GM12878 (cell line): Measurements from ENCODE around the gene BTBD1. TPM values are rescaled to one million over a fixed set of nuclear protein-coding genes. Genes with fewer than 3 reads are reported as not detected.

ENCODE experiments used
- ATAC-seq: fragments of 200-7000 bp; cut with Tn5 transposase; 3 replicates; pipeline ENCODE4 v1.9.1; 2020; ENCODE audit warnings: mild to moderate bottlenecking, moderate library complexity
- BruUV-seq: library from RNA; stranded (reverse); fragments of 400-500 nt; replicated peaks from 2 replicates; lab custom pipeline; 2021; lab: Mats Ljungman, UMichigan
- CTCF ChIA-PET: fragments of 300-600 bp; sonication (Branson Sonifier 250); formaldehyde crosslinking; extraction: SDS; loops from one replicate; lab custom pipeline; 2021; ENCODE audit warnings: inconsistent platforms; lab: Yijun Ruan, JAX
- POLR2A ChIA-PET: fragments of 350-600 bp; formaldehyde crosslinking; extraction: SDS; loops from one replicate; lab custom pipeline; 2021; ENCODE audit warnings: inconsistent platforms; lab: Charles Lee
- RAD21 ChIA-PET: fragments of 300-600 bp; sonication (Branson Sonifier 250); formaldehyde crosslinking; loops from one replicate; lab custom pipeline; 2023; ENCODE audit warnings: antibody characterized with exemption; ENCODE audit not compliant: unreplicated experiment; lab: Charles Lee
- SMC1A ChIA-PET: fragments of 300-600 bp; sonication (Branson Sonifier 250); formaldehyde crosslinking; loops from one replicate; lab custom pipeline; 2023; ENCODE audit not compliant: unreplicated experiment, uncharacterized antibody; lab: Charles Lee
- DNase-seq: peaks from one replicate; pipeline ENCODE4 v3.0.0-alpha.2; 2011; ENCODE audit warnings: low read depth, low spot score
- FAIRE-seq: peaks from 3 replicates; lab custom pipeline; 2011; peaks lifted over from hg19 to GRCh38; lab: Jason Lieb, UNC
- H2AFZ ChIP-seq: 2 replicates; pipeline ENCODE4 v1.6.0; 2011; ENCODE audit warnings: low read depth, low read length, control low read depth; ENCODE audit not compliant: control insufficient read depth
- H3K27ac ChIP-seq: 2 replicates; pipeline ENCODE4 v1.5.1; 2011; ENCODE audit warnings: control low read depth; ENCODE audit not compliant: control insufficient read depth, insufficient read depth
- H3K27me3 ChIP-seq, 2 experiments: replicated peaks in 1 of 2; 2 replicates each; pipeline versions ENCODE4 v1.6.0 to v1.6.1; 2011; ENCODE audit warnings: low read length in 1 of 2; ENCODE audit not compliant: control insufficient read depth in 2 of 2, insufficient read depth in 2 of 2
- H3K36me3 ChIP-seq, 2 experiments: 2 replicates each; pipeline ENCODE4 v1.5.1; 2011; ENCODE audit warnings: low read length in 1 of 2; ENCODE audit not compliant: control insufficient read depth in 2 of 2, insufficient read depth in 2 of 2
- H3K4me1 ChIP-seq: 2 replicates; pipeline ENCODE4 v1.6.1; 2011; ENCODE audit warnings: mild to moderate bottlenecking, low read length, moderate library complexity, mixed read lengths; ENCODE audit not compliant: control insufficient read depth, insufficient read depth
- H3K4me2 ChIP-seq: 2 replicates; pipeline ENCODE4 v1.6.0; 2011; ENCODE audit warnings: control low read depth; ENCODE audit not compliant: control insufficient read depth, insufficient read depth
- H3K4me3 ChIP-seq: fragments of 200-600 bp; sonication (generic); 2 replicates; pipeline ENCODE4 v1.5.1; 2016
- H3K79me2 ChIP-seq: 2 replicates; pipeline ENCODE4 v1.6.0; 2011; ENCODE audit warnings: low read length; ENCODE audit not compliant: control insufficient read depth, insufficient read depth
- H3K9ac ChIP-seq: 2 replicates; pipeline ENCODE4 v1.8.0; 2011; ENCODE audit warnings: low read length, control low read depth, mixed read lengths; ENCODE audit not compliant: control insufficient read depth, insufficient read depth
- H3K9me3 ChIP-seq: replicated peaks from 3 replicates; pipeline ENCODE4 v1.5.1; 2011; ENCODE audit warnings: mild to moderate bottlenecking, low read length; ENCODE audit not compliant: control insufficient read depth, insufficient read depth
- H4K20me1 ChIP-seq: 2 replicates; pipeline ENCODE4 v1.6.0; 2011; ENCODE audit not compliant: control insufficient read depth, insufficient read depth
- ATF7 ChIP-seq: fragments of 450-650 bp; IDR thresholded peaks from 2 replicates; pipeline ENCODE4 v1.6.1; 2016; ENCODE audit warnings: low read depth, mild to moderate bottlenecking
- BACH1 ChIP-seq: fragments of 450-650 bp; IDR thresholded peaks from 2 replicates; pipeline ENCODE4 v1.6.1; 2017; ENCODE audit warnings: mild to moderate bottlenecking, borderline replicate concordance
- CBFB ChIP-seq: IDR thresholded peaks from 2 replicates; pipeline ENCODE4 v1.6.1; 2016; ENCODE audit warnings: antibody characterized with exemption, low read depth
- CHD1 ChIP-seq: IDR thresholded peaks from 2 replicates; pipeline ENCODE4 v1.6.1; 2012; ENCODE audit warnings: low read depth, low read length, improper control_type of control experiment
- E2F4 ChIP-seq: IDR thresholded peaks from 2 replicates; pipeline ENCODE4 v1.6.1; 2012; ENCODE audit warnings: low read depth, low read length, improper control_type of control experiment
- EZH2 ChIP-seq: IDR thresholded peaks from 2 replicates; pipeline ENCODE4 v1.6.1; 2012; ENCODE audit warnings: low read depth, mild to moderate bottlenecking, control low read depth, inconsistent platforms, low read length, borderline replicate concordance; ENCODE audit not compliant: control insufficient read depth
- FOXM1 ChIP-seq: IDR thresholded peaks from 2 replicates; pipeline ENCODE4 v1.6.1; 2012; ENCODE audit warnings: low read depth, mild to moderate bottlenecking, inconsistent platforms, low read length, moderate library complexity
- GABPA ChIP-seq: IDR thresholded peaks from 2 replicates; pipeline ENCODE4 v1.6.1; 2014; ENCODE audit warnings: antibody characterized with exemption, low read depth, mild to moderate bottlenecking, inconsistent platforms
- NFXL1 ChIP-seq: fragments of 450-650 bp; IDR thresholded peaks from 2 replicates; pipeline ENCODE4 v1.6.1; 2017; ENCODE audit warnings: antibody characterized with exemption, mild to moderate bottlenecking, borderline replicate concordance
- POLR2A ChIP-seq: IDR thresholded peaks from 2 replicates; pipeline ENCODE4 v1.6.1; 2011; ENCODE audit warnings: low read depth, mild to moderate bottlenecking, low read length
- REST ChIP-seq: IDR thresholded peaks from 2 replicates; pipeline ENCODE4 v1.6.1; 2012; ENCODE audit warnings: mild to moderate bottlenecking, low read depth, low read length
- SMAD5 ChIP-seq: IDR thresholded peaks from 2 replicates; pipeline ENCODE4 v1.6.1; 2016; ENCODE audit warnings: antibody characterized with exemption, low read depth
- SUZ12 ChIP-seq: fragments of 200-600 bp; sonication (generic); IDR thresholded peaks from one replicate; pipeline ENCODE4 v1.6.1; 2018; ENCODE audit warnings: antibody characterized with exemption, mild to moderate bottlenecking; ENCODE audit not compliant: unreplicated experiment
- YY1 ChIP-seq: IDR thresholded peaks from 2 replicates; pipeline ENCODE4 v1.6.1; 2011; ENCODE audit warnings: low read depth, mild to moderate bottlenecking, low read length
- ZNF384 ChIP-seq: IDR thresholded peaks from 2 replicates; pipeline ENCODE4 v1.6.1; 2012; ENCODE audit warnings: low read depth, mild to moderate bottlenecking, low read length, improper control_type of control experiment, borderline replicate concordance
- WGBS: methylation state at CpG from one replicate; pipeline ENCODE4 v1.1.6; 2016; ENCODE audit warnings: low lambda C conversion rate; ENCODE audit not compliant: insufficient replicate concordance, insufficient coverage; ENCODE audit errors: missing lambda C conversion rate; 5-methylcytosine and 5-hydroxymethylcytosine counted together
- in situ Hi-C: fragments of 300-500 bp; cut with MboI; formaldehyde crosslinking; loops from 9 replicates; pipeline ENCODE4 v1.14.3; 2018; ENCODE audit warnings: mixed read lengths
- intact Hi-C: fragments of 100-400 bp; cut with micrococcal nuclease; formaldehyde crosslinking; loops from one replicate; pipeline ENCODE4 v1.14.2; 2022; ENCODE audit not compliant: unreplicated experiment
- polyA plus RNA-seq, 11 experiments: library from polyadenylated mRNA; depleted of rRNA in 4 of 11; unstranded in 6 of 11; stranded (reverse) in 5 of 11; fragments of >200 nt; fragmentation: Nextera tagmentation in 4 of 11; fragmentation: Illumina TruSeq in 1 of 11; extraction: Ambion mirVana in 4 of 11; extraction: Trizol in 1 of 11; gene quantifications; 1 replicate in 1 of 11; 2 replicates in 10 of 11; pipeline versions ENCODE4 v1.2.1 to v1.2.3, GENCODE V29; 2011 to 2016; ENCODE audit warnings: inconsistent platforms in 2 of 11, missing spikeins in 2 of 11, low read depth in 1 of 11
- total RNA-seq, 4 experiments: library from RNA; depleted of rRNA in 3 of 4; stranded (reverse); fragments of >200 nt in 3 of 4; fragmentation: Illumina TruSeq in 1 of 4; extraction: Trizol in 1 of 4; gene quantifications; 2 replicates each; pipeline versions ENCODE4 v1.2.1 to v1.2.3, GENCODE V29; 2013 to 2021

BTBD1 gene
- total and polyA plus RNA-seq, 10 of the 15 experiments (the other 5 are each of a cell fraction or from before 2014, with no cell fraction given): 17.5 to 90.4 (median 73.1) TPM

GRCh38 chr15:83090465-83090864 lies 23.4 kb upstream of the BTBD1 start:
- Histone ChIP-seq H4K20me1 (no peaks in the 10 kb centered on the region), H3K9ac (no peak overlapping the region), H3K27me3 (no peaks in the 10 kb centered on the region), H3K4me2 (no peak overlapping the region), H3K27ac (no peak overlapping the region), H2AFZ (no peak overlapping the region), H3K4me1 (peaks cover 6% of the 10 kb centered on the region), H3K9me3 (no peaks in the 10 kb centered on the region)
- ChIA-PET POLR2A (interaction anchor here (0.6 kb wide), 1 partner anchor 746 kb away, joined by 5 read pairs; no protein-coding TSS in a partner anchor), SMC1A (no interaction called here), CTCF (no interaction called here), RAD21 (no interaction called here)
- in situ Hi-C loops: no loop called here
- ATAC-seq (no peak), FAIRE-seq (no peak), DNase-seq (no peak)
- 49% methylated on average over 4 of the region's 4 CpGs for WGBS
- no TSS peak for BruUV-seq
- TF ChIP-seq GABPA (no peak), POLR2A (no peak), CBFB (no peak), EZH2 (no peak), ZNF384 (no peak)
- TF ChIP-seq, all 136 proteins: peak for 0
- Histone ChIP-seq H3K36me3 (no peaks in the 10 kb centered on the region), H3K79me2 (no peaks in the 10 kb centered on the region), H3K4me3 (no peak overlapping the region)
- intact Hi-C loops: no loop called here

GRCh38 chr15:83088876-83089275 lies 21.8 kb upstream of the BTBD1 start:
- no peaks in the 10 kb centered on the region; a peak in 1 of 4 replicates for H3K27me3 ChIP-seq
- no peaks in the 10 kb centered on the region for H4K20me1 ChIP-seq
- H3K36me3 ChIP-seq: no peaks in the 10 kb centered on the region
- ChIA-PET CTCF (no interaction called here), RAD21 (no interaction called here), SMC1A (no interaction called here), POLR2A (no interaction called here)
- peaks cover 6% of the 10 kb centered on the region for H3K4me1 ChIP-seq
- ATAC-seq (no peak), FAIRE-seq (no peak), DNase-seq (no peak)
- BruUV-seq: no TSS peak
- no peaks in the 10 kb centered on the region for H3K9me3 ChIP-seq
- no peak overlapping the region for H2AFZ ChIP-seq
- in situ Hi-C loops: no loop called here
- H3K9ac ChIP-seq: no peak overlapping the region
- TF ChIP-seq REST (no peak), BACH1 (no peak), FOXM1 (no peak), CHD1 (no peak), YY1 (no peak), EZH2 (no peak), SUZ12 (no peak), ATF7 (no peak), E2F4 (no peak), NFXL1 (no peak), SMAD5 (no peak)
- H3K4me2 ChIP-seq: no peak overlapping the region
- H3K4me3 ChIP-seq: no peak overlapping the region
- no peak overlapping the region for H3K27ac ChIP-seq
- H3K79me2 ChIP-seq: no peaks in the 10 kb centered on the region
- intact Hi-C loops: no loop called here
- 73% methylated on average over 2 of the region's 2 CpGs for WGBS
